HCT116 (cell line): ENCODE results near the gene SMYD3. TPM values are rescaled to one million over a fixed set of nuclear protein-coding genes. Genes with fewer than 3 reads are reported as not detected.

ENCODE experiments used
- ATAC-seq: fragments of 200-7000 bp; cut with Tn5 transposase; 2 replicates; pipeline ENCODE4 v1.9.1; 2020; ENCODE audit warnings: mild to moderate bottlenecking, moderate library complexity
- BruUV-seq: library from RNA; stranded (reverse); fragments of 400-500 nt; replicated peaks from 2 replicates; lab custom pipeline; 2021; lab: Mats Ljungman, UMichigan
- CTCF ChIA-PET: fragments of 300-600 bp; sonication (Branson Sonifier 250); formaldehyde crosslinking; loops from one replicate; lab custom pipeline; 2021; ENCODE audit warnings: antibody characterized with exemption; lab: Charles Lee
- POLR2A ChIA-PET: fragments of 300-600, 350-600 bp; sonication (Branson Sonifier 250); formaldehyde crosslinking; loops from one replicate; lab custom pipeline; 2021; ENCODE audit warnings: antibody characterized with exemption; lab: Charles Lee
- RAD21 ChIA-PET, 2 experiments: fragments of 300-600 bp; sonication (Branson Sonifier 250); formaldehyde crosslinking; loops; one replicate each; lab custom pipeline; 2023; ENCODE audit warnings: low total read pairs in 2 of 2; ENCODE audit not compliant: uncharacterized antibody in 2 of 2, unreplicated experiment in 2 of 2, low non-redundant PET in 1 of 2; lab: Charles Lee
- DNase-seq: peaks from one replicate; pipeline ENCODE4 v3.0.0-alpha.2; 2010; ENCODE audit warnings: low read depth, low spot score
- H2AFZ ChIP-seq: fragments of 200-600 bp; shearing (Covaris generic), sonication (generic); 2 replicates; pipeline ENCODE4 v1.6.1; 2017; ENCODE audit warnings: low read depth, mixed run types, mixed read lengths, antibody characterized with exemption, low read length; ENCODE audit not compliant: poor library complexity, severe bottlenecking
- H3K27ac ChIP-seq: 2 replicates; pipeline ENCODE4 v1.5.1; 2012; ENCODE audit warnings: low read depth, low read length
- H3K27me3 ChIP-seq: fragments of 200-600 bp; sonication (generic); 2 replicates; pipeline ENCODE4 v1.6.1; 2016; ENCODE audit warnings: mixed run types, low read length, mixed read lengths; ENCODE audit not compliant: insufficient read depth
- H3K36me3 ChIP-seq, 2 experiments: fragments of 200-500 bp in 1 of 2; fragments of 200-600 bp in 1 of 2; sonication (Bioruptor generic) in 1 of 2; sonication (generic) in 1 of 2; 2 replicates each; pipeline versions ENCODE4 v1.5.1 to v1.6.1; 2014 to 2016; ENCODE audit warnings: low read length in 2 of 2, inconsistent platforms in 1 of 2, mixed read lengths in 1 of 2, mixed run types in 1 of 2; ENCODE audit not compliant: insufficient read depth in 2 of 2, control insufficient read depth in 1 of 2
- H3K4me1 ChIP-seq, 2 experiments: fragments of 200-600 bp in 1 of 2; sonication (generic) in 1 of 2; 2 replicates each; pipeline versions ENCODE4 v1.5.1 to v1.6.1; 2012 to 2017; ENCODE audit warnings: low read length in 2 of 2, inconsistent platforms in 1 of 2, mild to moderate bottlenecking in 1 of 2, mixed read lengths in 1 of 2, mixed run types in 1 of 2, moderate library complexity in 1 of 2; ENCODE audit not compliant: insufficient read depth in 2 of 2, control insufficient read depth in 1 of 2
- H3K4me2 ChIP-seq: fragments of 200-600 bp; sonication (generic); 2 replicates; pipeline ENCODE4 v1.6.1; 2017; ENCODE audit warnings: mixed run types, low read length, mixed read lengths
- H3K4me3 ChIP-seq, 2 experiments: fragments of 200-600 bp in 1 of 2; sonication (generic) in 1 of 2; replicated peaks in 1 of 2; 2 replicates each; pipeline ENCODE4 v1.5.1; 2011 to 2016; ENCODE audit warnings: low read length in 2 of 2, control low read depth in 1 of 2, low read depth in 1 of 2, mild to moderate bottlenecking in 1 of 2, mixed read lengths in 1 of 2, mixed run types in 1 of 2
- H3K79me2 ChIP-seq: fragments of 200-600 bp; sonication (generic); 2 replicates; pipeline ENCODE4 v1.6.1; 2017; ENCODE audit warnings: mild to moderate bottlenecking, mixed run types, low read length, moderate library complexity, mixed read lengths; ENCODE audit not compliant: insufficient read depth
- H3K9ac ChIP-seq: fragments of 200-600 bp; sonication (generic); 2 replicates; pipeline ENCODE4 v1.6.1; 2016; ENCODE audit warnings: low read length, mixed read lengths
- H3K9me2 ChIP-seq: fragments of 200-600 bp; sonication (generic), shearing (Covaris generic); 2 replicates; pipeline ENCODE4 v1.6.1; 2017; ENCODE audit warnings: mixed run types, mild to moderate bottlenecking, moderate library complexity; ENCODE audit not compliant: insufficient read depth
- H3K9me3 ChIP-seq, 2 experiments: fragments of 200-500 bp in 1 of 2; fragments of 200-600 bp in 1 of 2; sonication (Bioruptor generic) in 1 of 2; sonication (generic) in 1 of 2; 2 replicates each; pipeline ENCODE4 v1.6.1; 2014 to 2017; ENCODE audit warnings: low read length in 2 of 2, mixed read lengths in 2 of 2, inconsistent platforms in 1 of 2, low read depth in 1 of 2, mild to moderate bottlenecking in 1 of 2, mixed run types in 1 of 2, moderate library complexity in 1 of 2; ENCODE audit not compliant: control insufficient read depth in 1 of 2, insufficient read depth in 1 of 2
- H4K20me1 ChIP-seq: fragments of 200-600 bp; sonication (generic), shearing (Covaris generic); 2 replicates; pipeline ENCODE4 v1.6.1; 2017; ENCODE audit warnings: mixed run types, mild to moderate bottlenecking, moderate library complexity; ENCODE audit not compliant: insufficient read depth
- SIN3A ChIP-seq: IDR thresholded peaks from 2 replicates; pipeline ENCODE4 v1.6.1; 2012; ENCODE audit warnings: low read depth
- SP1 ChIP-seq: IDR thresholded peaks from 2 replicates; pipeline ENCODE4 v1.6.1; 2012; ENCODE audit warnings: low read depth
- ZBTB33 ChIP-seq: IDR thresholded peaks from 2 replicates; pipeline ENCODE4 v1.6.1; 2011; ENCODE audit warnings: mild to moderate bottlenecking, low read length, moderate library complexity; ENCODE audit not compliant: insufficient replicate concordance; ENCODE audit errors: extremely low read depth
- ZFX ChIP-seq: fragments of 450-650 bp; IDR thresholded peaks from 2 replicates; pipeline ENCODE4 v1.6.1; 2017
- intact Hi-C: fragments of 100-400 bp; cut with micrococcal nuclease; formaldehyde crosslinking; loops from 2 replicates; pipeline ENCODE4 v1.10.0; 2022
- total RNA-seq: library from RNA; stranded (reverse); gene quantifications from one replicate; pipeline ENCODE4 v1.2.1, GENCODE V29; 2021; ENCODE audit not compliant: unreplicated experiment
- TF ChIP-seq, protein P1 (sequence below): IDR thresholded peaks from 2 replicates; pipeline ENCODE4 v1.6.1; 2012; ENCODE audit warnings: low read depth

The SMYD3 gene
- total RNA-seq, 1 experiment from 2014 or later: 33.6 TPM

DNA sequence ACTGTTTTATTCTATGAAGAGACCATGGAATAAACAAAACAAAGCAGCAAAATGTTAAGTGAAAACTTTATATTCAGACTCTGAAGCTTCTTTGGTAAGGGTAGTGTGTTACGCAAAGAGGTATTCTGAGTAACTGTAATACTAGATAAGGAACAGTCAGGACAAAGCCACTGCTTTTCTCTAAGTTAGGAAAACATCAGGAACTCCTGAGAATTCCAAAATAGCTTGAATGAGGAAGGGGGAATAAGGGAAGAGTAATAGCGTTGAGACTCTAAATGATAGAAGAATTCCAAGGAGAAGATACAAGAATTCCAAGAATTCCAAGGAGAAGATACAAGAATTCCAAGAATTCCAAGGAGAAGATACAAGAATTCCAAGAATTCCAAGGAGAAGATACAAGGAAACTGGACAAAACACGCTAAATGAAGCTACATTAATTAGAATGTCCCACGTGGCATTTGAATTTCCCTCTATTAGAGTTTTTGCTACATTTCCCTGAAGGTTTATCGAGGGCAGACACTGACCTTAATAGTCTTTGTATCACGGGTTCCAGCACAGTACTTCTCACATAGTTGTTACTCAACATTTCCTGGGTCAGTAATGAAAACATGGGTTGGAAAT, 71.5 kb downstream of the SMYD3 start:
- Histone ChIP-seq H3K9ac (no peak overlapping the region), H3K27me3 (no peaks in the 10 kb centered on the region), H3K4me3 (no peak overlapping the region), H4K20me1 (no peaks in the 10 kb centered on the region), H3K36me3 (no peaks in the 10 kb centered on the region), H3K9me2 (no peaks in the 10 kb centered on the region), H3K4me1 (peaks cover 0 to 11% of the 10 kb centered on the region in 2 experiments; a peak in 2 of 4 replicates), H3K4me2 (peak overlapping the region; percentile 27; the same call in 1 of the 2 replicates), H3K27ac (no peak overlapping the region), H2AFZ (no peak overlapping the region), H3K79me2 (no peaks in the 10 kb centered on the region), H3K9me3 (no peaks in the 10 kb centered on the region)
- DNase-seq (no peak), ATAC-seq (no peak)
- ChIA-PET RAD21 (no interaction called here), CTCF (no interaction called here), POLR2A (interaction anchor here (0.6 kb wide), 1 partner anchor 10 kb away, joined by 3 read pairs; no protein-coding TSS in a partner anchor)
- BruUV-seq: no TSS peak
- intact Hi-C loops: no loop called here
- TF ChIP-seq ZBTB33: no peak
- TF ChIP-seq ZFX: no peak
- no peak for TF ChIP-seq SP1
- TF ChIP-seq, protein P1, sequence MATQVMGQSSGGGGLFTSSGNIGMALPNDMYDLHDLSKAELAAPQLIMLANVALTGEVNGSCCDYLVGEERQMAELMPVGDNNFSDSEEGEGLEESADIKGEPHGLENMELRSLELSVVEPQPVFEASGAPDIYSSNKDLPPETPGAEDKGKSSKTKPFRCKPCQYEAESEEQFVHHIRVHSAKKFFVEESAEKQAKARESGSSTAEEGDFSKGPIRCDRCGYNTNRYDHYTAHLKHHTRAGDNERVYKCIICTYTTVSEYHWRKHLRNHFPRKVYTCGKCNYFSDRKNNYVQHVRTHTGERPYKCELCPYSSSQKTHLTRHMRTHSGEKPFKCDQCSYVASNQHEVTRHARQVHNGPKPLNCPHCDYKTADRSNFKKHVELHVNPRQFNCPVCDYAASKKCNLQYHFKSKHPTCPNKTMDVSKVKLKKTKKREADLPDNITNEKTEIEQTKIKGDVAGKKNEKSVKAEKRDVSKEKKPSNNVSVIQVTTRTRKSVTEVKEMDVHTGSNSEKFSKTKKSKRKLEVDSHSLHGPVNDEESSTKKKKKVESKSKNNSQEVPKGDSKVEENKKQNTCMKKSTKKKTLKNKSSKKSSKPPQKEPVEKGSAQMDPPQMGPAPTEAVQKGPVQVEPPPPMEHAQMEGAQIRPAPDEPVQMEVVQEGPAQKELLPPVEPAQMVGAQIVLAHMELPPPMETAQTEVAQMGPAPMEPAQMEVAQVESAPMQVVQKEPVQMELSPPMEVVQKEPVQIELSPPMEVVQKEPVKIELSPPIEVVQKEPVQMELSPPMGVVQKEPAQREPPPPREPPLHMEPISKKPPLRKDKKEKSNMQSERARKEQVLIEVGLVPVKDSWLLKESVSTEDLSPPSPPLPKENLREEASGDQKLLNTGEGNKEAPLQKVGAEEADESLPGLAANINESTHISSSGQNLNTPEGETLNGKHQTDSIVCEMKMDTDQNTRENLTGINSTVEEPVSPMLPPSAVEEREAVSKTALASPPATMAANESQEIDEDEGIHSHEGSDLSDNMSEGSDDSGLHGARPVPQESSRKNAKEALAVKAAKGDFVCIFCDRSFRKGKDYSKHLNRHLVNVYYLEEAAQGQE: no peak
- no peak for TF ChIP-seq SIN3A
